HG03571 (cell line): ENCODE measurements around the gene DCTN2.
"Not testable (repeated sequence)": the region's sequence is repeated elsewhere in the genome, so short reads cannot be mapped to it uniquely, and the experiment has no call there.

ENCODE experiments used
- ATAC-seq: cut with Tn5 transposase; IDR thresholded peaks from one replicate; pipeline ENCODE4 v1.9.1; 2021; ENCODE audit not compliant: unreplicated experiment

Gene DCTN2

GRCh38 chr12:57546438-57547287 lies at the start of gene DCTN2:
TSS of gene DCTN2 (minus strand) at chr12:57547192. CDS start at chr12:57547063, 129 bp downstream.
- peak; percentile 97 for ATAC-seq

GRCh38 chr12:57593187-57593586 lies 46.2 kb upstream of the DCTN2 start:
- ATAC-seq, result no peak

- ATAC-seq, result no peak
Observed at GRCh38 chr12:57592551-57593165, 45.7 kb upstream of the DCTN2 start.

- no peak for ATAC-seq
Observed at GRCh38 chr12:57591782-57592325, 44.9 kb upstream of the DCTN2 start.

GRCh38 chr12:57590864-57591781 lies 44.1 kb upstream of the DCTN2 start, which contains the start of gene PIP4K2C:
TSS of gene PIP4K2C (plus strand) at chr12:57591192. CDS start at chr12:57591290, 98 bp downstream.
- peak; percentile 96 for ATAC-seq

- no peak for ATAC-seq
Observed at GRCh38 chr12:57590479-57590863, 43.5 kb upstream of the DCTN2 start.

- not testable (repeated sequence) for ATAC-seq
Observed at GRCh38 chr12:57588951-57589610, 42.1 kb upstream of the DCTN2 start.

GRCh38 chr12:57586832-57587429 lies 39.9 kb upstream of the DCTN2 start:
- no peak for ATAC-seq

GRCh38 chr12:57586128-57586527 lies 39.1 kb upstream of the DCTN2 start:
- no peak for ATAC-seq

GRCh38 chr12:57585156-57585555 lies 38.2 kb upstream of the DCTN2 start:
- ATAC-seq, result no peak

GRCh38 chr12:57584690-57585089 lies 37.7 kb upstream of the DCTN2 start:
- ATAC-seq, result no peak

- ATAC-seq, result no peak
Observed at GRCh38 chr12:57584050-57584449, 37.1 kb upstream of the DCTN2 start.

GRCh38 chr12:57583008-57583831 lies 36.2 kb upstream of the DCTN2 start:
- no peak for ATAC-seq

- no peak for ATAC-seq
Observed at GRCh38 chr12:57582440-57582839, 35.4 kb upstream of the DCTN2 start.

GRCh38 chr12:57581802-57582201 lies 34.8 kb upstream of the DCTN2 start:
- ATAC-seq, result no peak

- ATAC-seq, result no peak
Observed at GRCh38 chr12:57580466-57580795, 33.4 kb upstream of the DCTN2 start.

- ATAC-seq, result no peak
Observed at GRCh38 chr12:57579677-57580465, 32.9 kb upstream of the DCTN2 start.

GRCh38 chr12:57579011-57579410 lies 32.0 kb upstream of the DCTN2 start:
- no peak for ATAC-seq
